Stimulated activated CD8-positive, alpha-beta memory T cell treated with anti-CD3 and anti-CD28 coated beads, Interleukin-2, amount 100 ng/mL, for 1 hour (primary cell): ENCODE data around the gene MAP3K12.

Experiments
- DNase-seq, 2 donors: peaks; one replicate each; pipeline ENCODE4 v3.0.0-alpha.2; 2020; ENCODE audit warnings: low read depth in 2 of 2

MAP3K12 gene

GRCh38 chr12:53507603-53507885 lies 8.3 kb upstream of the MAP3K12 start:
- DNase-seq = no peak

- DNase-seq = no peak
Observed at GRCh38 chr12:53506881-53507602, 7.8 kb upstream of the MAP3K12 start, which contains the start of gene NPFF. Gene NPFF, minus strand, starts transcription at chr12:53507484. Its CDS starts 10 bp downstream, at chr12:53507474.

GRCh38 chr12:53506450-53506785 lies 7.2 kb upstream of the MAP3K12 start:
- DNase-seq = no peak

- no peak for DNase-seq
Observed at GRCh38 chr12:53505555-53506449, 6.5 kb upstream of the MAP3K12 start.

GRCh38 chr12:53505086-53505485 lies 5.8 kb upstream of the MAP3K12 start:
- no peak for DNase-seq

GRCh38 chr12:53504004-53504920 lies 5.0 kb upstream of the MAP3K12 start:
- DNase-seq = no peak

- no peak for DNase-seq
Observed at GRCh38 chr12:53502983-53503728, 3.9 kb upstream of the MAP3K12 start.

- DNase-seq = no peak
Observed at GRCh38 chr12:53502331-53502730, 3.1 kb upstream of the MAP3K12 start.

- DNase-seq = no peak
Observed at GRCh38 chr12:53501615-53502181, 2.4 kb upstream of the MAP3K12 start.

GRCh38 chr12:53500776-53501614 lies 1.7 kb upstream of the MAP3K12 start, which contains the start of gene TARBP2:
Gene TARBP2, plus strand, starts transcription at chr12:53501283. Its CDS starts 126 bp downstream, at chr12:53501409.
- peak; percentile 94 to 95 for DNase-seq

GRCh38 chr12:53500142-53500775 lies 1.0 kb upstream of the MAP3K12 start:
- DNase-seq = no peak

GRCh38 chr12:53498235-53498630 lies 1.0 kb downstream of the MAP3K12 start:
- no peak for DNase-seq

GRCh38 chr12:53497461-53497860 lies 1.8 kb downstream of the MAP3K12 start:
- DNase-seq = no peak

- DNase-seq = no peak
Observed at GRCh38 chr12:53496752-53497032, 2.6 kb downstream of the MAP3K12 start.

- DNase-seq = no peak
Observed at GRCh38 chr12:53495903-53496751, 3.1 kb downstream of the MAP3K12 start.

GRCh38 chr12:53493610-53494391 lies 5.5 kb downstream of the MAP3K12 start:
- no peak for DNase-seq

GRCh38 chr12:53492830-53493609 lies 6.2 kb downstream of the MAP3K12 start:
- peak; percentile 71 to 75 for DNase-seq
